Subcutaneous preadipocyte (primary cell): ENCODE measurements around the gene CLCA2. TPM values are rescaled to one million over a fixed set of nuclear protein-coding genes. Genes with fewer than 3 reads are reported as not detected.

Experiments used
- total RNA-seq: library from RNA; depleted of rRNA; stranded (reverse); fragments of >200 nt; gene quantifications from 2 replicates; pipeline ENCODE4 v1.2.3, GENCODE V29; 2012

CLCA2 gene, protein sequence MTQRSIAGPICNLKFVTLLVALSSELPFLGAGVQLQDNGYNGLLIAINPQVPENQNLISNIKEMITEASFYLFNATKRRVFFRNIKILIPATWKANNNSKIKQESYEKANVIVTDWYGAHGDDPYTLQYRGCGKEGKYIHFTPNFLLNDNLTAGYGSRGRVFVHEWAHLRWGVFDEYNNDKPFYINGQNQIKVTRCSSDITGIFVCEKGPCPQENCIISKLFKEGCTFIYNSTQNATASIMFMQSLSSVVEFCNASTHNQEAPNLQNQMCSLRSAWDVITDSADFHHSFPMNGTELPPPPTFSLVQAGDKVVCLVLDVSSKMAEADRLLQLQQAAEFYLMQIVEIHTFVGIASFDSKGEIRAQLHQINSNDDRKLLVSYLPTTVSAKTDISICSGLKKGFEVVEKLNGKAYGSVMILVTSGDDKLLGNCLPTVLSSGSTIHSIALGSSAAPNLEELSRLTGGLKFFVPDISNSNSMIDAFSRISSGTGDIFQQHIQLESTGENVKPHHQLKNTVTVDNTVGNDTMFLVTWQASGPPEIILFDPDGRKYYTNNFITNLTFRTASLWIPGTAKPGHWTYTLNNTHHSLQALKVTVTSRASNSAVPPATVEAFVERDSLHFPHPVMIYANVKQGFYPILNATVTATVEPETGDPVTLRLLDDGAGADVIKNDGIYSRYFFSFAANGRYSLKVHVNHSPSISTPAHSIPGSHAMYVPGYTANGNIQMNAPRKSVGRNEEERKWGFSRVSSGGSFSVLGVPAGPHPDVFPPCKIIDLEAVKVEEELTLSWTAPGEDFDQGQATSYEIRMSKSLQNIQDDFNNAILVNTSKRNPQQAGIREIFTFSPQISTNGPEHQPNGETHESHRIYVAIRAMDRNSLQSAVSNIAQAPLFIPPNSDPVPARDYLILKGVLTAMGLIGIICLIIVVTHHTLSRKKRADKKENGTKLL
- total RNA-seq = 0.39 and 1.8 TPM in 2 replicates

DNA sequence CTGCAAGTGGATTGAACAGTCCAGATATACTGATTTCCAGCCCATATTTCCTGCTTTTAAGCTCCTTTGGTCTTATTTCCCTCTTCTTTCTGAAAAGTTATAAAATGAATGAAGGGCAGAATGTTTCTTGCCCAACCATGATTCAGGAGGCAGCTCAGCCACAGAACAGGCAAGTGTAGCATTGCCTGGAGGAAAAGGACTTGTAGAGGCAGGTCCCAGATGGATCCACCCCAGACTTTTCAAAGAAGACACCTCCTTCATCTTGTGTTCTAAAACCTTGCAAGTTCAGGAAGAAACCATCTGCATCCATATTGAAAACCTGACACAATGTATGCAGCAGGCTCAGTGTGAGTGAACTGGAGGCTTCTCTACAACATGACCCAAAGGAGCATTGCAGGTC lies at the start of gene CLCA2:
CLCA2 (plus strand) TSS at position 299 of the 400 bp plus-strand sequence; CDS start at position 376, 77 bp downstream.

DNA sequence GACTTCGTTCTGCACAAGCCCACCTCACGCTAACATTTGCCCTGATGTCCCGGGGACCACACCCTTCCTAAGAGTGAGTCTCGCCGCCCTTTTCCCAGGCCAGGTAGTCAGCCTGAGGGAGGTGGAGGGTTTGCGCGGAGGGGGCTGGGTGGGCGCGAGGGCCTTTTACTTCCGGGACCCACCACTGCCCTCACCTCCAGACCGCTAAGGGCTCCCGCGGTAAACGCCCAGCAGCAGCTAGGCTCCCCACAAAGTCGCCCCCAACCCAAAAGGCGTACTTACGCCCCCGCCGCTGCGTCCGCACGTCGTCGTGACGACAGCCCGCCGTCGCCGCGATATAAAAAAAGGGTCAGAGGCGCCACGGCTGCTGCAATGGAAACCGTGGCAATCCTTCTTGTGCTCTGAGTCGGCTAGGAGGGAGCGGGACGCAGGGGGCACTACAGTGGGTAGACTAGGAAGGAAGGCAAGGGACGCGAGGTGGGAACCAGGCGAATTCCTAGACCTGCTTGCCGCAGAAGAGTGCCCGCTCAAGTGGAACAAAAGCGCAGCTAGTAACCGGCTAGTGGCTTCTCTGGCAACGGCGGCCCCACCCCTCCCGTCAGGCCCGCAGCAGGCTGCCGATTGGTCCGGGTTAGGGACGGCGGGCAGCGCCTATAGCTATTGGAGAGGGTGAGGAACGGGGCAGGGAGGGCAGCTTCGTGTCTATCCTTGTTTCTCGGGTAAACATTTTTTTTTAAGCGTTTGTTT lies 28.0 kb upstream of the CLCA2 start, which contains the start of gene ODF2L:
ODF2L (minus strand) TSS at position 573 of the 747 bp plus-strand sequence. CDS start 9,296 bp downstream, outside the sequence.

DNA sequence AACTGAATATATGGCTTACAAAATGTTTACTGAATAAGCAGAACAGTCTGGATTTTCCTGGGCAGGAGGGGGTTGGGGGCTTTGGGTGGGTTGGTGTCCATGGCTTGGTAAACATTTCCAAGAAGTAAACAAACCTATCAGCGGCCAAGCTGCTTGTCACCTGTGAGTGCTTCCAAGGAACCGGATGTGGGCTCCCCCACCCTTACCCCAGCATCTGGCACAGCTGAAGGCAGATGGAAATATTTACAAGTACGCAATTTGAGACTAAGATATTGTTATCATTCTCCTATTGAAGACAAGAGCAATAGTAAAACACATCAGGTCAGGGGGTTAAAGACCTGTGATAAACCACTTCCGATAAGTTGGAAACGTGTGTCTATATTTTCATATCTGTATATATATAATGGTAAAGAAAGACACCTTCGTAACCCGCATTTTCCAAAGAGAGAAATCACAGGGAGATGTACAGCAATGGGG lies 44.6 kb downstream of the CLCA2 start, which contains the start of gene CLCA1:
CLCA1 (plus strand) TSS at position 427 of the 477 bp plus-strand sequence; CDS start at position 472, 45 bp downstream.

Other genes with a start within 250 kb of the CLCA2 start
- 33.0 and 35.6 TPM in 2 replicates for gene ODF2L, start 27.8 kb upstream of the CLCA2 start, total RNA-seq
- gene CLCA1, start 44.8 kb downstream of the CLCA2 start, total RNA-seq = not detected in 2 replicates
- gene CLCA4, start 122.9 kb downstream of the CLCA2 start, total RNA-seq = not detected in 2 replicates